CD4-positive, alpha-beta memory T cell (primary cell): Measurements from ENCODE around the gene SNX13. TPM values are rescaled to one million over a fixed set of nuclear protein-coding genes. Genes with fewer than 3 reads are reported as not detected.

Experiments
- CTCF ChIA-PET: fragments of 350-600 bp; sonication (Branson Sonifier 250); formaldehyde crosslinking; loops from one replicate; lab custom pipeline; 2021; ENCODE audit warnings: inconsistent platforms; ENCODE audit not compliant: partially characterized antibody; lab: Charles Lee
- POLR2A ChIA-PET: fragments of 350-600 bp; sonication (Branson Sonifier 250); formaldehyde crosslinking; loops from one replicate; lab custom pipeline; 2021; ENCODE audit not compliant: partially characterized antibody; lab: Charles Lee
- DNase-seq, 5 donors: peaks; one replicate each; pipeline versions ENCODE4 v3.0.0 to v3.0.0-alpha.2; 2020 to 2022; ENCODE audit warnings: mixed read lengths in 1 of 5
- H3K27ac ChIP-seq: one replicate; pipeline ENCODE4 v1.7.0; 2013; ENCODE audit warnings: low read depth, low read length
- H3K27me3 ChIP-seq: 2 replicates; pipeline ENCODE4 v1.7.0; 2013; ENCODE audit warnings: mild to moderate bottlenecking, low read length, moderate library complexity; ENCODE audit not compliant: insufficient read depth
- H3K36me3 ChIP-seq: 2 replicates; pipeline ENCODE4 v1.7.0; 2013; ENCODE audit warnings: mild to moderate bottlenecking, low read length, moderate library complexity; ENCODE audit not compliant: insufficient read depth
- H3K4me1 ChIP-seq: 2 replicates; pipeline ENCODE4 v1.7.0; 2013; ENCODE audit warnings: mild to moderate bottlenecking, low read length, moderate library complexity; ENCODE audit not compliant: insufficient read depth
- H3K4me3 ChIP-seq, 2 donors: one replicate each; pipeline ENCODE4 v1.7.0; 2013; ENCODE audit warnings: low read length in 2 of 2, mild to moderate bottlenecking in 1 of 2
- H3K9me3 ChIP-seq, 2 donors: one replicate each; pipeline ENCODE4 v1.7.0; 2013; ENCODE audit warnings: low read length in 2 of 2, control low read depth in 1 of 2; ENCODE audit not compliant: control insufficient read depth in 1 of 2
- H3K27ac Mint-ChIP-seq, 7 donors: one replicate each; pipeline ENCODE4 v1.8.0; 2020 to 2021; ENCODE audit warnings: mixed read lengths in 7 of 7, mild to moderate bottlenecking in 6 of 7, inconsistent platforms in 3 of 7, moderate library complexity in 3 of 7
- H3K27me3 Mint-ChIP-seq, 2 donors: one replicate each; pipeline ENCODE4 v1.8.0; 2020 to 2021; ENCODE audit warnings: mixed read lengths in 2 of 2
- H3K36me3 Mint-ChIP-seq, 2 donors: one replicate each; pipeline ENCODE4 v1.8.0; 2020 to 2021; ENCODE audit warnings: mixed read lengths in 2 of 2, inconsistent platforms in 1 of 2, mild to moderate bottlenecking in 1 of 2
- H3K4me1 Mint-ChIP-seq, 4 donors: one replicate each; pipeline ENCODE4 v1.8.0; 2020 to 2021; ENCODE audit warnings: mixed read lengths in 4 of 4, mild to moderate bottlenecking in 1 of 4
- H3K4me3 Mint-ChIP-seq, 8 donors: one replicate each; pipeline ENCODE4 v1.8.0; 2020 to 2021; ENCODE audit warnings: mixed read lengths in 8 of 8, mild to moderate bottlenecking in 7 of 8, moderate library complexity in 6 of 8, inconsistent platforms in 3 of 8
- H3K9me3 Mint-ChIP-seq, 8 donors: one replicate each; pipeline ENCODE4 v1.8.0; 2020 to 2021; ENCODE audit warnings: mixed read lengths in 8 of 8, mild to moderate bottlenecking in 5 of 8, inconsistent platforms in 3 of 8, moderate library complexity in 1 of 8
- intact Hi-C: fragments of 100-400 bp; cut with micrococcal nuclease; formaldehyde crosslinking; loops from one replicate; pipeline ENCODE4 v1.15.1; 2023
- polyA plus RNA-seq, 2 donors: library from polyadenylated mRNA; unstranded; fragments of 300-500 nt; fragmentation: Illumina TruSeq; gene quantifications; one replicate each; pipeline ENCODE4 v1.2.3, GENCODE V29; 2021
- total RNA-seq, 2 experiments: library from RNA; stranded (reverse); gene quantifications; one replicate each; pipeline ENCODE4 v1.2.3, GENCODE V29; 2021

Gene SNX13
- total and polyA plus RNA-seq, 4 experiments from 2014 or later, result 10.1 to 36.0 (median 24.2) TPM

GRCh38 chr7:17930546-17930945 is 9.7 kb downstream of the SNX13 start:
- Histone ChIP-seq H3K4me1 (peaks cover 61% of the 10 kb centered on the region), H3K27ac (no peak overlapping the region), H3K4me3 (no peak overlapping the region), H3K9me3 (no peaks in the 10 kb centered on the region), H3K27me3 (no peaks in the 10 kb centered on the region), H3K36me3 (no peaks in the 10 kb centered on the region)
- Mint-ChIP-seq H3K27ac (no peak overlapping the region), H3K4me1 (peaks cover 45 to 78% (median 63%) of the 10 kb centered on the region in 4 donors), H3K9me3 (no peaks in the 10 kb centered on the region), H3K36me3 (peaks cover 0 to 5% of the 10 kb centered on the region in 2 donors), H3K27me3 (no peaks in the 10 kb centered on the region), H3K4me3 (peak overlapping the region in 2 of 8 donors; percentile 26 to 44)
- ChIA-PET CTCF (no interaction called here), POLR2A (no interaction called here)
- intact Hi-C loops, result no loop called here
- no peak for DNase-seq

GRCh38 chr7:17929647-17930395 is 10.5 kb downstream of the SNX13 start:
- Mint-ChIP-seq H3K4me3 (no peak overlapping the region), H3K4me1 (peaks cover 47 to 80% (median 65%) of the 10 kb centered on the region in 4 donors), H3K9me3 (no peaks in the 10 kb centered on the region), H3K27ac (no peak overlapping the region), H3K36me3 (peaks cover 0 to 5% of the 10 kb centered on the region in 2 donors), H3K27me3 (no peaks in the 10 kb centered on the region)
- intact Hi-C loops, result no loop called here
- POLR2A ChIA-PET, result no interaction called here
- CTCF ChIA-PET, result no interaction called here
- no peak overlapping the region for H3K4me3 ChIP-seq
- H3K36me3 ChIP-seq, result no peaks in the 10 kb centered on the region
- H3K27ac ChIP-seq, result no peak overlapping the region
- peaks cover 57% of the 10 kb centered on the region for H3K4me1 ChIP-seq
- H3K9me3 ChIP-seq, result no peaks in the 10 kb centered on the region
- no peak for DNase-seq
- H3K27me3 ChIP-seq, result no peaks in the 10 kb centered on the region

GRCh38 chr7:17928055-17928454 is 12.2 kb downstream of the SNX13 start:
- ChIA-PET POLR2A (no interaction called here), CTCF (no interaction called here)
- Histone ChIP-seq H3K4me1 (peaks cover 55% of the 10 kb centered on the region), H3K27me3 (no peaks in the 10 kb centered on the region), H3K9me3 (no peaks in the 10 kb centered on the region), H3K36me3 (no peaks in the 10 kb centered on the region), H3K27ac (no peak overlapping the region), H3K4me3 (no peak overlapping the region)
- no peak for DNase-seq
- Mint-ChIP-seq H3K36me3 (peaks cover 0 to 1% of the 10 kb centered on the region in 2 donors), H3K4me3 (peak overlapping the region in 1 of 8 donors; percentile 10), H3K27ac (peak overlapping the region in 1 of 7 donors; percentile 70), H3K9me3 (no peaks in the 10 kb centered on the region), H3K27me3 (no peaks in the 10 kb centered on the region), H3K4me1 (peaks cover 45 to 78% (median 61%) of the 10 kb centered on the region in 4 donors)
- intact Hi-C loops, result no loop called here

DNA sequence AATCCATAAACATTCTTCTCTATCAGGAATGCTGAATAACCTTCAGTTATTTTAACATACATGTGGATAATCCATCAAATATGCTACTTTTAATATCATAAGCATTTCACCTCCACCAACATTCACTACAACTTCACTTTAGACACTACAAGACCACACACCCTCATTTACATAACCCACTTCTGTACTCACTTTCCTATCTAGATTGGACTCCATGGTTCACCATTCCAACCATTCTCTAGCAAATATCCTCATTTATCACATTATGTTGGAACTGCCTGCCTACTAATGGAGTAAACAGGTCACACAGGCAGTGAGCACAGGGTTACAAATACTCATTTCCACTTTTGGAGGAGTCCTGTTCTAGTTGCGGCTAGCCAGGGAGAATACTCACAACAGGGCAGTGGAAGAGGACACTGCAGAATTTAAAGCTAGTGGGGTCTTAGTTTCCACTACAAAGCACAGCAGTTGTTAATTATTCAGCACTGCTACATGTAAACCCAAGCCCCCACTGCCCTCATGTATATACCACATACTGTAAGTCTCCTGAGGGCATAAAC is 18.4 kb downstream of the SNX13 start:
- Histone ChIP-seq H3K9me3 (no peaks in the 10 kb centered on the region), H3K36me3 (no peaks in the 10 kb centered on the region), H3K27ac (no peak overlapping the region), H3K4me3 (no peak overlapping the region), H3K27me3 (no peaks in the 10 kb centered on the region), H3K4me1 (peaks cover 34% of the 10 kb centered on the region)
- H3K36me3 Mint-ChIP-seq, result peaks cover 2 to 17% of the 10 kb centered on the region in 2 donors
- peak overlapping the region in 1 of 7 donors; percentile 65 for H3K27ac Mint-ChIP-seq
- H3K4me3 Mint-ChIP-seq, result peak overlapping the region in 1 of 8 donors; percentile 1
- intact Hi-C loops, result no loop called here
- ChIA-PET CTCF (no interaction called here), POLR2A (no interaction called here)
- no peaks in the 10 kb centered on the region for H3K27me3 Mint-ChIP-seq
- H3K4me1 Mint-ChIP-seq, result peaks cover 42 to 66% (median 48%) of the 10 kb centered on the region in 4 donors
- peaks cover 0 to 11% (median 4%) of the 10 kb centered on the region in 8 donors for H3K9me3 Mint-ChIP-seq
- no peak for DNase-seq

GRCh38 chr7:17917842-17918241 is 22.5 kb downstream of the SNX13 start:
- Histone ChIP-seq H3K4me3 (no peak overlapping the region), H3K4me1 (peaks cover 22% of the 10 kb centered on the region), H3K9me3 (no peaks in the 10 kb centered on the region), H3K36me3 (no peaks in the 10 kb centered on the region), H3K27ac (no peak overlapping the region), H3K27me3 (no peaks in the 10 kb centered on the region)
- ChIA-PET POLR2A (no interaction called here), CTCF (no interaction called here)
- intact Hi-C loops, result no loop called here
- H3K36me3 Mint-ChIP-seq, result peaks cover 3 to 17% of the 10 kb centered on the region in 2 donors
- no peak overlapping the region for H3K27ac Mint-ChIP-seq
- no peak for DNase-seq
- H3K9me3 Mint-ChIP-seq, result peaks cover 0 to 11% (median 4%) of the 10 kb centered on the region in 8 donors
- H3K4me3 Mint-ChIP-seq, result no peak overlapping the region
- peaks cover 26 to 35% (median 31%) of the 10 kb centered on the region in 4 donors for H3K4me1 Mint-ChIP-seq
- no peaks in the 10 kb centered on the region for H3K27me3 Mint-ChIP-seq

GRCh38 chr7:17916786-17917185 is 23.5 kb downstream of the SNX13 start:
- H3K36me3 ChIP-seq, result no peaks in the 10 kb centered on the region

GRCh38 chr7:17915796-17916195 is 24.5 kb downstream of the SNX13 start:
- CTCF ChIA-PET, result no interaction called here
- Histone ChIP-seq H3K36me3 (no peaks in the 10 kb centered on the region), H3K9me3 (no peaks in the 10 kb centered on the region), H3K27ac (no peak overlapping the region), H3K4me3 (no peak overlapping the region), H3K27me3 (no peaks in the 10 kb centered on the region), H3K4me1 (peaks cover 7% of the 10 kb centered on the region)
- peaks cover 0 to 11% (median 4%) of the 10 kb centered on the region in 8 donors for H3K9me3 Mint-ChIP-seq
- H3K27ac Mint-ChIP-seq, result no peak overlapping the region
- H3K4me3 Mint-ChIP-seq, result no peak overlapping the region
- POLR2A ChIA-PET, result no interaction called here
- H3K4me1 Mint-ChIP-seq, result peaks cover 8 to 30% (median 20%) of the 10 kb centered on the region in 4 donors
- peaks cover 5 to 27% of the 10 kb centered on the region in 2 donors for H3K36me3 Mint-ChIP-seq
- no peak for DNase-seq
- intact Hi-C loops, result no loop called here
- H3K27me3 Mint-ChIP-seq, result no peaks in the 10 kb centered on the region

More at GRCh38 chr7:17916786-17917185, 23.5 kb downstream of the SNX13 start:
- no peak overlapping the region for H3K4me3 Mint-ChIP-seq
- Histone ChIP-seq H3K4me3 (no peak overlapping the region), H3K27me3 (no peaks in the 10 kb centered on the region), H3K27ac (no peak overlapping the region), H3K9me3 (no peaks in the 10 kb centered on the region), H3K4me1 (peaks cover 16% of the 10 kb centered on the region)
- CTCF ChIA-PET, result no interaction called here
- intact Hi-C loops, result no loop called here
- peaks cover 18 to 33% (median 27%) of the 10 kb centered on the region in 4 donors for H3K4me1 Mint-ChIP-seq
- peaks cover 0 to 11% (median 4%) of the 10 kb centered on the region in 8 donors for H3K9me3 Mint-ChIP-seq
- no peaks in the 10 kb centered on the region for H3K27me3 Mint-ChIP-seq
- DNase-seq, result no peak
- no peak overlapping the region for H3K27ac Mint-ChIP-seq
- H3K36me3 Mint-ChIP-seq, result peaks cover 3 to 21% of the 10 kb centered on the region in 2 donors
- POLR2A ChIA-PET, result no interaction called here
